Middle frontal gyrus (tissue), 1 donor: ENCODE results near the gene QSER1.
A peak's percentile ranks its signal among the peaks of the same experiment; 100 is the strongest.
"Not testable (repeated sequence)": the region's sequence is repeated elsewhere in the genome, so short reads cannot be mapped to it uniquely, and the experiment has no call there.

Source experiments
- DNase-seq: peaks from one replicate; pipeline ENCODE4 v3.0.0-alpha.2; 2015; ENCODE audit warnings: low spot score; ENCODE audit errors: extremely low spot score

Gene QSER1

DNA sequence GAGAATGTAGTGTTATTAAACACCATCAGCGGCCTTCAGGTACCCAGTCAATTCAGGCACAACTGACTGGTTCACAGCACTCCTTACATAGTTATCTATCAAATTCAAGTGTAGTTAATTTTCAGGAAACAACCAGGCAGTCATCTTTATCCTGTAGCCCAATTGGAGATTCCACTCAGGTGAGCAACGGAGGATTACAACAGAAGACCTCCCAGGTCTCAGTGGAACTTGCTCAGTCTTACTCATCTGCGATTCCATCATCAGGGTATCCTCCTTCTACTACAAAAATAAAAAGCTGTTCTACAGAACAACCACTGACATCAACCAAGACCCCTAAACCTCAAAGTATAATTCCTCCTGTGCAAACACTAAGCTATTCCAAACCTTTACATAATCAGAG, 39.6 kb downstream of the QSER1 start:
- no peak for DNase-seq

DNA sequence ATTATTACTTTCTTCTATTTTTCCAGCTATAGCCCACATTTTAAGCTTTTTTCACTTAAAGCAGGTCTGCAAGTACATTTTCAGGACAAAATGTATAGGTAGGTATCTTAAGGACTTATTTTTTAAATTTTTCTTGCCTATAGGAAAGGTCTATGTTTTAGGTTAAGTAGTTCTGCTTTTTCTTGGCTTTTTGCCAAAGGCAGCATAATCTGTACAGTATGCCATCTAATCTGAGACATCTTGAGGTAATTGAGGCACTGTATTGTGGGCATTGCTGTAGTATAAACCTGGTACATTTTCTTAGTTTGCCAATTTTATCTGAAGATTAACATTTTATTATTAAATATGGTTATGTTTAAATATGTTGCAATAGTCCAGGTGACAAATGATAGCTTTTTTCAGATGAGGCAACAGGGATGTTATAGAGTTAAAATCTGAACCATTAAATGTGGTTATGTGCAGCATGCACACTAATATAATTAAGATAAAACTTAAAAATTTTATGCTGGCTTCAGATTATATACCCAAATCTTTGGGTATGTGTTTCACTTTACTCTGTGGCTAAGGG, 42.9 kb downstream of the QSER1 start:
- DNase-seq = no peak

DNA sequence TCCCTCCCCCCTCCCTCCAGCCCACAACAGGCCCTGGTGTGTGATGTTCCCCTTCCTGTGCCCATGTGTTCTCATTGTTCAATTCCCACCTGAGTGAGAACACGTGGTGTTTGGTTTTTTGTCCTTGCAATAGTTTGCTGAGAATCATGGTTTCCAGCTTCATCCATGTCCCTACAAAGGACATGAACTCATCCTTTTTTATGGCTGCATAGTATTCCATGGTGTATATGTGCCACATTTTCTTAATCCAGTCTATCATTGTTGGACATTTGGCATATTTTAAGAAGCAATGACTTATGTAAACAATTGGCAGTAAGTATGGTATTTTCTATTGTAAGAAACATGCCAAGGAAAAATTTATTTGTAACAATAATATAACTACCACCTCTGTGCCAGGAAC, 43.6 kb downstream of the QSER1 start:
- not testable (repeated sequence) for DNase-seq

DNA sequence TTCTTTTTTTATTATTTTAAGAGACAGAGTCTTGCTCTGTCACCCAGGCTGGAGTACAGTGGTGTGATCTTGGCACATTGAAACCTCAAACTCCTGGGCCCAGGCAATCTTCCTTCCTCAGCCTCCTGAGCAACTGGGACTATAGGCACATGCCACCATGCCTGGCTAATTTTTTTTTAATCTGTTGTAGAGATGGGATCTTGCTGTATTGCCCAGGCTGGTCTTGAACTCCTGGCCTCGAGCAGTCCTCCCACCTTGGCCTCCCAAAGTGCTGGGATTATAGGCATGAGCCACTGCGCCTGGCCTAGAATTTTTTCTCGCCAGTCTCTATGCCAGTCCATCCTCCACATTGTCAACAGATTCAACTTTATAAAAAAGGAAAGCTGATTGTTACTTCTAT, 44.7 kb downstream of the QSER1 start:
- not testable (repeated sequence) for DNase-seq

DNA sequence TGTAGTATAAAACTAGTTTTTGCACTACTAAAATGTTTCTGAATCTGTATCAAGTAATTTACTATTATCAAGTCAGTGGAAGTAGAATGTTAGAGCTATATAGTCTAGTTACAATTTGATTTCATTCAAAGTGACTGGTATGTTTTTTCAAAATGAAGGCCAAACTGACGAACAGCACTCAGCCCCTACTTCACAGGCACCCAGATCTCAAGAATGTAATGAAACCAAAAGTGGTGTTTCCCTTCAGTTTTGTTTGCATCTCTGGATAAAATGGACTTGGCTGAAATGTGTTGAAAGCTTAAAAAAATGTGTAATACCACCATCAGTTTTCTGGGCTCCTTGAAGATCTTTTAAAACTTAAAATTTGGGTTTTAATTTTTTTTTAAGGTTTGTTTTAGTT, 46.4 kb downstream of the QSER1 start:
- no peak for DNase-seq

DNA sequence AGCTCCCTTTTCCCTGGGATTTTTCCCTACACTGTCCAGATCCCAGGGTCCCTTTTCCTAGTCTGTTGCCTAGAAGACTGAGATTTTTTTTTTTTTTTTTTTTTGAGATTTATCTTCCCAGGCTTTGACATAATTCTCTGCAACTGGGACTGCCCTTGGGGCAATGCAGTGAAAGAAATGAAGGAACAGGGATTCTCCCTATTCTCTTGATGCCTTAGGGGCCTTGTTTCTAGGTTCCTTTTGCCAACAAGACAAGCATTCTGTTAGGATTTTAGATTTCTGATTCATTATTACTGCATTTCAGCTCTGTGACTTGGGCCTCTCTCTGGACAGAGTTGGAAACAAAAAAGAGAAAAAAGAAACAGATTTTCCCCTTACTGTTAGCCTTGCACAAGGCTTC, 47.3 kb downstream of the QSER1 start:
- no peak for DNase-seq

DNA sequence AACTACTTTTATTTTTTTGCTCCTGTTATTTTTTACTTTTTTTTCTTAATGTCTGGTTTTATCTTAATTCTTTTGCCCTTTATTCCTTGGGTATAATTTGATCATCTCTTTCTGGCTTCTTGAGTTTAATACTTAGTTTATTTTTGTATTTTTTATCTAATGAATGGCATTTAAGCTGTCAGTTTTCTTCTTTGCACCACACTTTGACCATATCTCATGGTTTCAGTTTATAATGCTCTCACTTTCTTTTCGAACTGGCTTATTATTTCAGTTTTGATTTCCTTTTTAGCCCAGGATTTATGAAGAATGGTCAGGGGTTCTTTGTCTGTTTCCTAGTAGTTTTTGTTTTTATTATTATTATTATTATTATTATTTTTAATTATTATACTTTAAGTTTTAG, 48.3 kb downstream of the QSER1 start:
- DNase-seq = no peak

DNA sequence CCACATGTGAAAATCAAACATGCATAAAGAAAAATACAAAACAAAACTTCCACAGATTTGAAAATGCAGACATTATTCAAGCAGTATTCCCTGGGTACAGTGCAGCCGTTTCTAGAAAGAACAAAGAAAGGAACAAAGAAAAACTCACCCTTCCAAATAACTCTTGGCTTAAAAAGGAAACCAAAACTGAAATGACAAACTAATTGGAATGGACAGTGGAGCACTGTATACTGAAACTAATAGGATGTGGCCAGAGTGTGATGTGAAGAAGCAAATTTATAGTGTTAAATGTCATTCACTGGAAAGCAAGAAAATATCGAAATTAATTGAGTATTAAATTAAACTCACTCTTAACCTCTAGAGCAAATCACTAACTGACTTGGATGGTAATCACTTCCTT, 55.4 kb downstream of the QSER1 start:
- DNase-seq = no peak

DNA sequence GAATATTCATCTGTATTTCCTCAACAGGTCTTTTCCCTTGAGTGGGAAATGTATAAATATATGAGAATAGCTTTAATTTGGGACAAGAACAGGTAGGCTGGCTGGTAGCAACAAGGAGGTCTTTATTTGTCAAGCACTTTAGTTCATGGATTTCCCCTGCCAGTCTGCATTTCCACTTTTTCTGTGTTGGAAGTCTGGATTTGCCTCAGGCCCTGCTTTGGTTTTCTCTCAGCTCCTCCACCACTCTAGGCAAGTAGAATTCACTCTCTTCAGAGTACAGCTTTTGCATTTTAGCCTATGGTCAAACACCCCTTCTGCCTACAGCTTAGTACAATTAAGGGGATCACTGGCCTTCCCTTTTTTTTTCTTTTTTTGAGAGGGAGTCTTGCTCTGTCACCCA, 57.1 kb downstream of the QSER1 start:
- DNase-seq = no peak

DNA sequence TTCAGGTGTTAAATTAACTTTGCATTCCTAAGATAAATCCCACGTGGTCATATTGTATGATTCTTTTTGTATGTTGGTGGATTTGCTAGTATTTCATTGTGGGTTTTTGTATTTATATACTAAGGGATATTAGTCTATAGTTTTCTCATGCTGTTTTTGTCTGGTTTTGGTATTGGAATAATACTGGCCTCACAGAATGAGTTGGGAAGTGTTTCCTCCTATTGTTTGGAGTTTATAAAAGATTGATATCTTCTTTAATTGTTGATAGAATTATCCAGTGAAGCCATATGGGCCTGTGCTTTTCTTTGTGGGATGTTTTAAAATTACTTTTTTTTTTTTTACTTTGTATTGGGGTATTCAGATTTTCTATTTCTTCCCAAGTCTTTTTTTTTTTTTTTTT, 59.8 kb downstream of the QSER1 start:
- no peak for DNase-seq

DNA sequence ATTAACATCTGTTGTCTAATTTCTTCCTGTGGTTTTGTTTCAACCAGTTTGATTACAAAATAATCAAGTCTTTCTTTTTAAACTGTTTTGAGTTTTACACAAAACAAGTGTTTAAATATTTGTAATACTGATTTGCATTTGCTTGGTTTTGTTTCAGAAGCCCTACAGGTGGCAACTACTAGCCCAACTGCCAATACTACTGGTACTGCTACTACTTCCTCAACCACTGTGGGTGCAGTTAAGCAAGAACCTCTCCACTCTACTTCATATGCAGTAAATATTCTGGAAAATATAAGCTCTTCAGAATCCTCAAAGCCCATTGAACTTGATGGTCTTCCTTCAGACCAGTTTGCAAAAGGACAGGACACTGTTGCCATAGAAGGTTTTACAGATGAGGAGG, 61.1 kb downstream of the QSER1 start:
- no peak for DNase-seq

DNA sequence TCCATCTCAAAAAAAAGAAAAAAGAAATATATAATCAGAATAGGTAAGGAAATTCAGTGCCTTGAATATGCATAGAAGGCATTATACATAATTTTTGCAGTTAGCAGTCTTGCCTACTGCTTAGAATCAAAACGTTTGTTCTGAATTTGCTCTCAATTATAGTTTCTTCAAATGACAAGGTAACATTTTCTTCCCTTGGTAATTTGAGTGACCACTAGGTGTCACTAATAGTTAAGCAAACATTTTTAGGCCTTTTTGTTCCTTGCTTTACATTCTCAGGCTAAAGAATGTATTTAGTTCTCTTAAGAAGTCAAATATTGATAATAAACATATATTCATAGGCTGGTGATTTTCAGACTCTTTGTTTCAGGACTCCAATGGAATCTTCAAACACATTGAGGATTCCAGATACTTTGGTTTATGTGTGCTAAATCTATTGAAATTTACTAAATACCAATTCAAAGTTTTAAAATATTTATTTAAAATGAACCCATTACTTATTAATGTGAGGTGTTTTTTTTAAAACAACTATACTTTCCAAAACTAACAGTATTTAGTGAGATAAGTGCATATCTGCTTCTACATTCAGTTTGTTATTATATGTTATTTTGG, 68.0 kb downstream of the QSER1 start:
- peak; percentile 52 for DNase-seq

DNA sequence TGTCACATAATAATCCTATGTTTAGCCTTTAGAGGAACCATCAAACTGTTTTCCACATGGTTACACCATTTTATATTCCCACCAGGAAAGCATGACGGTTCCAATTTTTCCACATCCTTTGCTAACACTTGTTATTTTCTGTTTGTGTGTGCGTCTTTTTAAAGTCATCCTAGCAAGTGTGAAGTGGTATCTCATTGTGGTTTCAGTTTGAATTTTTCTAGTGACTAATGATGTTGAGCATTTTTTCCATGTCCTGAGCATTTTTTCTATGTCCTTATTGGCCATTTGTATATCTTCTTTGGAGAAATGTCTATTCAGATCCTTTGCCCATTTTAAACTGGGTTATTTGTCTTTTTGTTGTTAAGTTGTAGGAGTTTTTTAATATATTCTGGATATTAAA, 69.4 kb downstream of the QSER1 start:
- DNase-seq = no peak

DNA sequence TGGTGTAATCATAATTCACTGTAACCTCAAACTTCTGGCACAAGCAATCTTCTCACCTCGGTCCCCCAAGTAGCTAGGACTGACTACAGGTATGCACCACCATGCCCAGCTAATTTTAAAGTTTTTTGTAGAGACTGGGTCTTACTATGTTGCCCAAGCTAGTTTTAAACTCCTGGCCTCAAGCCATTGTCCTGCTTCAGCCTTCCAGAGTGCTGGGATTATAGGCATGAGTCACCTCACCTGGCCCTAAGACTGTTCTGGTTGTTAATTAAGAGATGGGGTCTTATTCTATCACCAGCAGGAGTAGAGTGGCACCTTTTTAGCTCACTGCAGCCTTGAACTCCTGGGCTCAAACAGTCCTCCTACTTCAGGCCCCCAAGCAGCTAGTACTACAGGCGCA, 71.1 kb downstream of the QSER1 start:
- DNase-seq = no peak

DNA sequence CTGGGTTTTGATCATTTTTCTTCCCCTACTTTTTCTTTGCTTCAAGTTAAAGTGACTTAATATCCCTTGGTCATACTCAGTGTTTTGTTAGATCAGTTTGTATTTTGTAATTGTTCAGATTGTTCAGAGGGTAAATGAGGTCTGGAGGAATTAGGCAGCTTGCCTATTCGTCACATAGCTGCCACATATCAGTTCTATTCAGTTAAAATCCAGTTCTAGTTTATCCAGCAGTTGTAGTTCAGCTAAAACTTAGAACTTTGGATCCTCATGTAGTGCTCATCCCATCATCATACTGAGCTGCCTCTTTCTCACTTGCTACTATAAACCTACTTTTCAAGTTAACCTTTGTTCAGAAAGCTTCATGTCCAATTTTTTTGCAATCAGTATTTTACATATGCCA, 75.9 kb downstream of the QSER1 start:
- DNase-seq = no peak

DNA sequence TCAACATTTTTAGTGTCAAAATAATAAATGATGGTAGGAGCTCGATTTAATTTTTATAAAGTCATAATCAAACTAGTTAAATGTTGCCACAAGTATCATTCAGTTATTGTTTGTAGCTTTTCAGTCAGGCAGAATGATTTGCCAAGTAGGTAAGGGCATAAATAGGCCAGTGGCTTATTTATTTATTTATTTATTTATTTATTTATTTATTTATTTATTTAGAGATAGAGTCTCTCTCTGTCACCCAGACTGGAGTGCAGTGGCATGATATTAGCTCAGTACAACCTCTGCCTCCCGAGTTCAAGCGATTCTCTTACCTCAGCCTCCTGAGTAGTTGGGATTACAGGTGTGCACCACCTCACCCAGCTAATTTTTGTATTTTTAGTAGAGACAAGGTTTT, 79.6 kb downstream of the QSER1 start:
- not testable (repeated sequence) for DNase-seq

DNA sequence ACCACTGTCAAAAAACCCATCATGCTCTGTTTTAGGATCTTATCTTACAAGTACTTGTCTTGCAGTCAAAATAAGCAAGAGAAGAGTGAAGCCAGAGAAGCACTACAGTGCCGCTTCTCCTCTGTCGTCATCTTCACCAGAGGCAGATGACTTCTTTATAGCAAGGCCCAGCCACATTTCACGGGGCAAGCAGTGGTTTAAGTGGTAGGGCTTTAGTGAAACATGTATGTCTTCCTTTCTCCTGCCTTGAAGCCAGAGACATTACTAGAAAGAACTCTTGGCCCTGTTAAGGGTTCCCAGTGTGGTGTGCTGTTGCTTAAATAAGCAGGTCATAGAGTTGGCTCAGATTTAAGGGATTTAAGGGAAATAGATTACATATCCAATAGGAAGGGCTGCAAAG, 80.2 kb downstream of the QSER1 start:
- DNase-seq = no peak

DNA sequence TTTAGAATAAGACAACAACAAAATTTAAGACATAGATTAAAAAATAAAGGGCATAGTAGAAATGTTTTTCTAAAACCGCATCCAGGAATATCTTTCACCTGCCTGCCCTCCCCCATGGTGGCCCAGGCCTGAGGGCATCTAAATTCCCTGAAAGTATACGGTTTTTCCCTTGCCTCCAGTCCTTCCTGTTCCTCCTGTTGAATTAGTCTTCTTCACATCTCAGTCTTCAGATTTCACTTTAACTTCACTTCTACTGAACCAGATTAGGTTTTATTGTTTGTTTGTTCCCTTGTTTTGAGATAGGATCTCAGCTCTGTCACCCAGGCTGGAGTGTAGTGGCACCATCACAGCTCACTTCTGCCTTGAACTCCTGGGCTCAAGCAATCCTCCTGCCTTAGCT, 90.0 kb downstream of the QSER1 start:
- DNase-seq = no peak

DNA sequence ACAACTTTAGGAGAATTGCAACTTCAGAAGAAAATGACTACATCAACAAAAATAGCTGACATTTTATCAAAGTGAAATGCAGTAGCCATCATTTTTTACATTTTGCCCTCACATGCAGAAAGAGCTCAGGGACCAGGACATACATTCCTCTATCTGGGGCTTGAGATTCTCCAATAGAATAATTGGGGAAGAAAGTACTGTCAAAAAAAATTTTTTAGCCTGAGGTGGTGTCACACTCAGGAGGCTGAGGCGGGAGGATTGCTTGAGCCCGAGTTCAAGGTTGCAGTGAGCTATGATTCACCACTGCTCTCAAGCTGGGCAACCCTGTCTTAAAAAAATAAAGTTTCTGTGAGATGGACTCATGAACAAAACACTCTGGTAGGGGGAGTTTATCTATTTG, 90.9 kb downstream of the QSER1 start:
- no peak for DNase-seq

DNA sequence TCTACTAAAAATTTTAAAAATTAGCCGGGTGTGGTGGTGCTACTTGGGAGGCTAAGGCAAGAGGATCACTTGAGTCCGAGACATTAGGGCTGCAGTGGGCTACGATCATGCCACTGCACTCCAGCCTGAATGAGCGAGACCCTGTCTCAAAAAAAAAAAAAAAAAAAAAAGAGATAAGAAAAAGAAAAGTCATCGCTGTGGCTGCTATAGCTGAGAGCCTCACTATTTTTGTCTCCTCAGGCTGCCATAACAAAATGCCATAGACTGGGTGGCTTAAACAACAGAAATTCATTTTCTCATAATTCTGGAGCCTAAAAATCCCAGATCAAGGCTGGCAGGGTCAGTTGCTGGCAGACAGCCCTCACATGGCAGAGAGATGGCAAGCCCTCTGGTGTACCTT, 93.0 kb downstream of the QSER1 start:
- DNase-seq = no peak

DNA sequence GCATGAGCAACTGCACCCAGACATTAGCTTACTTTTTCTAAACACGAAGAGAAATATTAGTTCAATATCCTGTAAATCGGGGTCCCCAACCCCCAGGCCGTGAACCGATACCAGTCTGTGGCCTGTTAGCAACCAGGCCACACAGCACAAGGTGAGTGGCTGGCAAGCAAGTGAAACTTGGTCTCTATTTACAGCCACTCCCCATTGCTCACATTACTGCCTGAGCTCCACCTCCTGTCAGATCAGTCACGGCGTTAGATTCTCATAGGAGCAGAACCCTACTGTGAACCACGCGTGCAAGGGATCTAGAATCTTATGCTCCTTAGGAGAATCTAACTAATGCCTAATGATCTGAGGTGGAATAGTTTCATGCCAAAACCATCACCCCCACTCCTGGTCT, 95.2 kb downstream of the QSER1 start:
- no peak for DNase-seq

DNA sequence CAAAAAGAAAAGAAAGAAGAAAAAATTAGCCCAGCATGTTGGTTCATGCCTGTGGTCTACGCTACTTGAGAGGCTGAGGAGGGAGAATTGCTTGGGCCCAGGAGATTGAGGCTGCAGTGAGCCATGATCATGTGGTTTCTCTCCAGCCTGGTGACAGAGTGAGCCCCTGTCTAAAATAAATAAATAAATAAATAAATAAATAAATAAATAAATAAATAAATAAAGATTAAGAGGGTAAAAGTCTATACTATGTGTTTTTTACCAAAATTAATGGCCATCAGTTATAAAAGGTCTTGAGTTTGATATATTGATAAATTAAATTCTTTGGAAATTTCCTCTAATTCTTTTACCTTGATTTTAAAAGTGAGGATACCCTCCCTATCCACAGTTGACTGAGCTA, 97.9 kb downstream of the QSER1 start:
- DNase-seq = no peak

DNA sequence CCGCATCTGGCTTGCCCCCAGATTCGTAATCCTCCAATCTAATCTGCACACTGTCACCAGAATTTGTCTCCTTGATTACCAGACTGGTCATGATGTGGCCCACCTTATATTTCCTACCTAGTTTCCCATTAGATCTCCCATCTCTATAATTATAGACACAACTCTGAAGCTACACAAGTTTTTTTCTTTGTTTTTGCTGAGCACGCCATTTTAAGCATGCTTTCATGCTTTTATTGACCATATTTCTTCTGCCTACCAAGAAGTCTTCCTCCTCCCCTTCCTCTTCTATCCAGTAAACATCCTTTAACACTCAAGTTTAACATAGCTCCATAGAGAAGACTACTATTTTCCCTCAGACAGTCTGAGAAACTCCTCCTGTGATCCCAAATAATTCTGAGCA, 98.8 kb downstream of the QSER1 start:
- no peak for DNase-seq

DNA sequence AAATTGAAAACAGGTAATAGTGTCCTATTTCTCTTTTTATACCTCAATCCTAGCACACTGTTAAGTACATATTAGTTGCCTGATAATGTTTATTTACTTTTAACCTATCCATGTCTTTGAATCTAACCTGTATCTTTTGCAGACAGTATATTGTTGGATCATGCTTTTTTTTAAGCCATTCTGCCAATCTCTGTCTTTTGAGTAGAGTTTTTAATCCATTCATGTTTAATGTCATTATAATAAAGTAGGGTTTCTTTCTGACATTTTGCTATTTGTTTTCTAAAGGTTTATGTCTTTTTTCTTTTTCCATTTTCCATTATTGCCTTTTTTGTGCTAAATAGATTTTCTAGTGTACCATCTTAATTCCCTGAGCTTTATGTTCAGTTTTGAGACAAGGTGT, 99.3 kb downstream of the QSER1 start:
- no peak for DNase-seq
